Neural cell (in vitro differentiated cells): ENCODE results near the gene PNKD. TPM values are rescaled to one million over a fixed set of nuclear protein-coding genes. Genes with fewer than 3 reads are reported as not detected.

Source experiments
- H2AFZ ChIP-seq: fragments of 200-600, 300-800 bp; sonication (generic), shearing (Covaris generic); 2 replicates; pipeline ENCODE4 v1.6.0; 2014; ENCODE audit warnings: low read depth, mild to moderate bottlenecking, antibody characterized with exemption, low read length, moderate library complexity
- H3F3A ChIP-seq: fragments of 200-600 bp; shearing (Covaris generic); 2 replicates; pipeline ENCODE4 v1.6.1; 2016; ENCODE audit warnings: mild to moderate bottlenecking, moderate library complexity, mixed read lengths, antibody characterized with exemption, low read length; ENCODE audit not compliant: insufficient read depth, poor library complexity, severe bottlenecking
- H3K27ac ChIP-seq: fragments of 200-600, 300-800 bp; sonication (generic), shearing (Covaris generic); 2 replicates; pipeline ENCODE4 v1.5.1; 2014; ENCODE audit warnings: mild to moderate bottlenecking, low read length, moderate library complexity
- H3K27me3 ChIP-seq: fragments of 300-800, 200-600 bp; sonication (generic), shearing (Covaris generic); 2 replicates; pipeline ENCODE4 v1.6.0; 2014; ENCODE audit warnings: mild to moderate bottlenecking, low read depth, low read length, moderate library complexity; ENCODE audit not compliant: insufficient read depth
- H3K36me3 ChIP-seq: fragments of 300-800, 200-600 bp; sonication (generic), shearing (Covaris generic); 2 replicates; pipeline ENCODE4 v1.5.1; 2014; ENCODE audit warnings: mild to moderate bottlenecking, antibody characterized with exemption, low read length, moderate library complexity; ENCODE audit not compliant: insufficient read depth
- H3K4me2 ChIP-seq: fragments of 300-800, 200-600 bp; sonication (generic), shearing (Covaris generic); 2 replicates; pipeline ENCODE4 v1.6.0; 2014; ENCODE audit warnings: mild to moderate bottlenecking, low read length
- H3K4me3 ChIP-seq: fragments of 300-800, 200-600 bp; sonication (generic), shearing (Covaris generic); 2 replicates; pipeline ENCODE4 v1.5.1; 2014; ENCODE audit warnings: mild to moderate bottlenecking, low read length, moderate library complexity
- H3K79me2 ChIP-seq: fragments of 200-600 bp; shearing (Covaris generic); replicated peaks from 2 replicates; pipeline ENCODE4 v1.6.0; 2014; ENCODE audit warnings: mild to moderate bottlenecking, low read length, moderate library complexity; ENCODE audit not compliant: insufficient read depth
- H3K9ac ChIP-seq: fragments of 300-800, 200-600 bp; sonication (generic), shearing (Covaris generic); 2 replicates; pipeline ENCODE4 v1.6.1; 2016; ENCODE audit warnings: mild to moderate bottlenecking, low read length, mixed read lengths
- H3K9me2 ChIP-seq: fragments of 200-600 bp; shearing (Covaris generic); 2 replicates; pipeline ENCODE4 v1.6.1; 2016; ENCODE audit warnings: mild to moderate bottlenecking, low read length, mixed read lengths; ENCODE audit not compliant: insufficient read depth
- H3K9me3 ChIP-seq: fragments of 200-600, 300-800 bp; sonication (generic), shearing (Covaris generic); 2 replicates; pipeline ENCODE4 v1.6.1; 2016; ENCODE audit warnings: mild to moderate bottlenecking, mixed run types, low read length, moderate library complexity, mixed read lengths
- H4K20me1 ChIP-seq: fragments of 200-600 bp; shearing (Covaris generic); 2 replicates; pipeline ENCODE4 v1.6.1; 2016; ENCODE audit warnings: mild to moderate bottlenecking, mixed run types; ENCODE audit not compliant: insufficient read depth
- CTCF ChIP-seq: fragments of 450-650 bp; IDR thresholded peaks from 2 replicates; pipeline ENCODE4 v1.5.1; 2014; ENCODE audit warnings: antibody characterized with exemption, mild to moderate bottlenecking, moderate library complexity; ENCODE audit not compliant: poor library complexity, severe bottlenecking
- EP300 ChIP-seq: fragments of 450-650 bp; conservative IDR thresholded peaks from 2 replicates; pipeline ENCODE4 v1.6.1; 2014; ENCODE audit warnings: antibody characterized with exemption, mild to moderate bottlenecking, moderate library complexity; ENCODE audit not compliant: poor library complexity, severe bottlenecking
- EZH2 ChIP-seq: fragments of 200-600, 300-800 bp; shearing (Covaris generic), sonication (generic); IDR thresholded peaks from 2 replicates; pipeline ENCODE4 v1.6.1; 2014; ENCODE audit warnings: antibody characterized with exemption, low read length, borderline replicate concordance, mild to moderate bottlenecking; ENCODE audit not compliant: insufficient read depth, poor library complexity, severe bottlenecking
- MXI1 ChIP-seq: fragments of 450-650 bp; conservative IDR thresholded peaks from 2 replicates; pipeline ENCODE4 v1.6.1; 2014; ENCODE audit warnings: antibody characterized with exemption, mild to moderate bottlenecking; ENCODE audit not compliant: poor library complexity, severe bottlenecking
- POLR2AphosphoS5 ChIP-seq: IDR thresholded peaks from 2 replicates; pipeline ENCODE4 v1.6.1; 2012
- RAD21 ChIP-seq: fragments of 450-650 bp; conservative IDR thresholded peaks from 2 replicates; pipeline ENCODE4 v1.6.1; 2014; ENCODE audit warnings: antibody characterized with exemption, mild to moderate bottlenecking, moderate library complexity
- REST ChIP-seq: IDR thresholded peaks from 2 replicates; pipeline ENCODE4 v1.6.1; 2012; ENCODE audit warnings: borderline replicate concordance
- SMC3 ChIP-seq: fragments of 450-650 bp; conservative IDR thresholded peaks from 2 replicates; pipeline ENCODE4 v1.6.1; 2014; ENCODE audit warnings: antibody characterized with exemption, mild to moderate bottlenecking, moderate library complexity; ENCODE audit not compliant: poor library complexity
- TAF1 ChIP-seq: IDR thresholded peaks from 2 replicates; pipeline ENCODE4 v1.6.1; 2012; ENCODE audit warnings: low read depth
- polyA plus RNA-seq: library from polyadenylated mRNA; depleted of rRNA; stranded (reverse); fragments of >200 nt; gene quantifications from 2 replicates; pipeline ENCODE4 v1.2.3, GENCODE V29; 2014

The PNKD gene
- polyA plus RNA-seq, 1 donor from 2014 or later: 59.7 TPM

DNA sequence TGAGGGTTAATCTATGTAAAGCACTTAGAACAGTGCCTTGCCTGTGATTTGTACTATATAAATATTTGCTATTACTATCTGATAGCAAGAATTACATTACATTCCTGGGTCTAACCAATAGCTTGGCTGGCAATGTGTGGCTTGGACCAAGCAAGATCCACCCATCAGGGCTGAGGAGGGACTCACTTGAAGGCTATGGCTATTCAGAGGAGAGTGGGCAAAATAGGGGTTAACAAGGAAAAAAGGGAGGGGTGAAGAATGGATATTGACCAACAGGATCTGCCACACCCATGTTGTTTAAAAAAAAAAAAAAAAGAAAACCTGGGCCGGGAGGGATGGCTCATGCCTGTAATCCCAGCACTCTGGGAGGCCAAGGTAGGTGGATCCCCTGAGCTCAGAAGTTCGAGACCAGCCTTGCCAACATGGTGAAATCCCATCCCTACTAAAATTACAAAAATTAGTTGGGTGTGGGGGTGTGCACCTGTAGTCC is 42.0 kb downstream of the PNKD start:
- H2AFZ ChIP-seq: no peak overlapping the region

GRCh38 chr2:218313356-218313755 is 43.0 kb downstream of the PNKD start:
- no peak overlapping the region for H3K4me3 ChIP-seq
- no peak overlapping the region for H3K4me2 ChIP-seq
- H3K36me3 ChIP-seq: no peaks in the 10 kb centered on the region
- no peak overlapping the region for H3K27ac ChIP-seq
- no peaks in the 10 kb centered on the region for H3K9me3 ChIP-seq
- H3F3A ChIP-seq: no peaks in the 10 kb centered on the region
- no peak overlapping the region for H2AFZ ChIP-seq
- H3K9me2 ChIP-seq: no peaks in the 10 kb centered on the region
- no peaks in the 10 kb centered on the region for H3K79me2 ChIP-seq
- no peak overlapping the region for H3K9ac ChIP-seq
- H4K20me1 ChIP-seq: no peaks in the 10 kb centered on the region
- no peaks in the 10 kb centered on the region for H3K27me3 ChIP-seq
- TF ChIP-seq EP300 (no peak), RAD21 (no peak), TAF1 (no peak), EZH2 (no peak), CTCF (no peak), SMC3 (no peak), MXI1 (no peak)

More for the DNA sequence above, 42.0 kb downstream of the PNKD start:
- Histone ChIP-seq H3K9me3 (no peaks in the 10 kb centered on the region), H3K9me2 (no peaks in the 10 kb centered on the region), H3K4me2 (no peak overlapping the region), H4K20me1 (no peaks in the 10 kb centered on the region), H3K27ac (no peak overlapping the region), H3K79me2 (no peaks in the 10 kb centered on the region), H3K36me3 (no peaks in the 10 kb centered on the region), H3K27me3 (no peaks in the 10 kb centered on the region), H3K9ac (no peak overlapping the region), H3F3A (no peaks in the 10 kb centered on the region), H3K4me3 (no peak overlapping the region)
- TF ChIP-seq SMC3: no peak
- no peak for TF ChIP-seq POLR2AphosphoS5
- no peak for TF ChIP-seq TAF1
- TF ChIP-seq EZH2: no peak
- no peak for TF ChIP-seq REST
- TF ChIP-seq CTCF: no peak
- no peak for TF ChIP-seq RAD21
- no peak for TF ChIP-seq MXI1
- no peak for TF ChIP-seq EP300
